HG03045 (cell line): Measurements from ENCODE around the gene CCL23.
"Not testable (repeated sequence)": the region's sequence is repeated elsewhere in the genome, so short reads cannot be mapped to it uniquely, and the experiment has no call there.

ENCODE experiments used
- ATAC-seq: cut with Tn5 transposase; IDR thresholded peaks from one replicate; pipeline ENCODE4 v1.9.1; 2021; ENCODE audit warnings: mild to moderate bottlenecking, moderate library complexity; ENCODE audit not compliant: unreplicated experiment

CCL23 gene

GRCh38 chr17:36004594-36005108 is 13.1 kb downstream of the CCL23 start:
- ATAC-seq: no peak

DNA sequence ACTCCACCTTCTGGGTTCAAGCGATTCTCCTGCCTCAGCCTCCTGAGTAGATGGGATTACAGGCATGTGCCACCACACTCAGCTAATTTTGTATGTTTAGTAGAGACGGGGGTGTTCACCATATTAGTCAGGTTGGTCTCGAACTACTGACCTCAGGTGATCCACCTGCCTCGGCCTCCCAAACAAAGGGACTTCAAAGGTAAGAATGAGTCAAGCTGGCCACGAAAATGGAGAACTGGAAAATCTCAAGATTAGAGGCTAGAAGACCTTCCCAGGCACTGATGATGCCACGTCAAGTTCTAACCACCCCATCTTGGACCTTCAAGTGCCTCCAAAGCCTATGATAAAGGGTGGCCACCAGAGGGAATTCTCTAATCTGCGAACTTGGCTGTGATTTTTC is 15.1 kb downstream of the CCL23 start:
- ATAC-seq: no peak

DNA sequence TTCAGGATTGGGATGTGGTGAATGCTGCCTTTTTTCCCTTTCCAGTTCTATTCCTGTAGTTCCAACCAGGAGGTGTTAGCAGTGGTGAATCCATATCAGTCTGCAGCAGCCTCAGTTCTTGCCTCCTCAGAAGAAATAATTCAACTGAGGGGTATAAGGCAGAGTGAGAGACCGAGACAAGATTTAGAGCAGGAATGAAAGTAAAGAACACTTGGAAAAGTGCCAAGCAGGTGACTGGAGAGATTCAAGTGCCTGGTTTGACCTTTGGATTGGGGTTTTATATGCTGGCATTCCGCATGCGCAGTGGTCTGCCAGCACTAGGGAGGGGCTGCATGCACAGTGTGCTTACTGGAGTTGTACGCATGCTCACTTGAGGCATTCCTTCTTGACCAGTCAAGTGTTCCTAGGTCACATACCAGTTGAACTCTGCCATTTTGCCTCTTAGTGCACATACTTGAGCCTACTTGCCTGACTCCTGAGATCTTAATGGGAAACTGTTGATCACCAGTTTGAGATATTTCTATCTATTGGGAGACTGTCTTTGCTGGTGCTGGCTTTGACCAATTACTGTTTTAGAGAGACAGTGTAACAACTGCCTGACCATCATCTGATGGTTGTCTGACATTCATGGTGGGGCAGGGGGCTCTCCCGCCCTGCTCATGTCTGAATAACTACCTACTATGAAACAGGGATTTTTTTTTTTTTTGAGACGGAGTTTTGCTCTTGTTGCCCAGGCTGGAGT is 15.7 kb downstream of the CCL23 start:
- ATAC-seq: no peak

GRCh38 chr17:36001110-36001771 is 16.5 kb downstream of the CCL23 start, which contains the start of gene CCL15:
TSS of gene CCL15 (minus strand) at chr17:36001553. CDS start at chr17:36001492, 61 bp downstream.
- no peak for ATAC-seq

DNA sequence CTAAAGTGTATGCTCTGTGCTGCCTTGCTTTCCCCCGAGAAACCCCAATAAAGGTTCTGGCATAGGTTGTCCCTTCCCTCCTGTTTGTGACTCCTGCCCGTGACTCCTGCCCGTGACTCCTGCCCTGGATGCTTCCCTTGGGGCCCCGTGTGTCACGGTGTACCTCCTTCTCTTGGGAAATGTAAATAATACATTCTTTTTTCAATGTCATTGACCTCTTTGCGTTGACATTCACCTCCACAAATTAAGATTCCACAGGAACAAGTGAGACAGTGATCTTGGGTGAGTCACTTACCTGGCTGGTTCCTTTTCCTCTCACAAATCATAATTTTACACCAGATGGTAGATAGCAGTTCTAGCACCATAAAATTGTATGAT is 17.1 kb downstream of the CCL23 start:
- no peak for ATAC-seq

GRCh38 chr17:35998756-35999155 is 19.0 kb downstream of the CCL23 start:
- no peak for ATAC-seq

DNA sequence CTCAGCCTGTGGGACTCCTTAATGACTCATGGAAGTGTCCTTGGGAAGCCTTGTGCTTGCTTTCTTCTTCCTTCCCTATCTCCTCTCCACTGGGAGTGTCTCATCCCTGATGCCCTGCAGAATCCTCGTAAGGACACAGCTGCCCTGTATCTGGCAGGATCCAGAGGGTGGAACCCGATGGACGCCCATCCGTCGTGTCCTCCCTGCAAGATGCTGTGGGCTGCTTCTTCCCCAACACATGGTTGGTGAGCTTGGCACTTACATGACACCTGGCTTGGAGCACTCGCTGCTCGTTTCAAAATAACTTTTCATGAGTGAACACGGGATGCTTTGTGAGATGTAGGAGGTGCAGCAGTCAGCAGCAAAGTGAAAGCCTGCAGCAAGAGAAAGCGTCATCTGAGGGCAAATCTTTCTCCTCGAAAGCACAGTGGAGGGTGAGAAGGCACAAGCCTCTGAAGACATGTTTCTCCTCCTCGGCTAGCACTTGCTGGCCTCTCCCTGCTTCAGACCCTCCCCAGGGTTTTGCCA is 19.7 kb downstream of the CCL23 start:
- no peak for ATAC-seq

- not testable (repeated sequence) for ATAC-seq
Observed at GRCh38 chr17:35995346-35995745, 22.4 kb downstream of the CCL23 start.

GRCh38 chr17:35991075-35991474 is 26.7 kb downstream of the CCL23 start:
- ATAC-seq: no peak

DNA sequence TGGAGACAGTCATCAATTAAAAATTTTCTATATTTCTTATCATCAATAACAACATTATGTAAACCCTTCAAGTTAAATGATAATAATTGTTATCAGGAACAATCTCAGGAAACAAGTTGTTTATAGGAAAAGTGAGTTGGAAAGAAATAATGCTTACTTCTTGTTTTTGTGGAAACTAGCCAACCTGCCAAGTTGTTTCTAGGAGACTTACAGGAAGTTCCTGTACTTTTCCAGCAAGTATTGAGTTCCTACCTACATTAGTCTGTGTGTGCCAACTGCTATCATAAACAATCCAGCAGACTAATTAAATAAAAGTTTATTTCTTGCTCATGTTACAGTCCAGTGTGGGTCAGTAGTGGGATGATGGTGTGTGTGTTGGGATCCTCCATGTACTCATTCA is 29.6 kb downstream of the CCL23 start:
- ATAC-seq: no peak

DNA sequence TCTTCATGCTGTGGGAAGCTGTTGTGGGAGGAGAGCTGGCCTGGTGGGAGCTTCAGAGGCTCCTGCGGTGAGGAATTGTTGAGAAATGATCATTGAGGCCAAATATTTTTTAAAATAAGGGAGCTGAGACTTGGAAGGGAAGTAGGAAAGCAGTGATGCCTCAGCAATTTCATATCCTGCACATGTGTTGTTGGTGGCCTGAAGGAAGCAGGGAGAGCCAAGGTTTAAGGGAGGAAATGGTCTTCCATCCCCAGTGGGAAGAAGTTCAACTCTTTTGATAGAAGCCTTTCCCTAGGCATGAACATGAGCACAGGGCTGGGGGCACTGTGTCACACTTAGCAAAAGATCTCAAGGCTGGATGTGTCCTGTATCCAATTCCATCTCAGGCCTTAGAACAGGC is 31.1 kb downstream of the CCL23 start, which contains the start of gene CCL14:
Gene CCL14, minus strand, starts transcription at position 87 of the 400 bp plus-strand sequence. Its CDS starts 80 bp downstream, at position 7.
- ATAC-seq: no peak

GRCh38 chr17:35984140-35984539 is 33.6 kb downstream of the CCL23 start:
- ATAC-seq: no peak

DNA sequence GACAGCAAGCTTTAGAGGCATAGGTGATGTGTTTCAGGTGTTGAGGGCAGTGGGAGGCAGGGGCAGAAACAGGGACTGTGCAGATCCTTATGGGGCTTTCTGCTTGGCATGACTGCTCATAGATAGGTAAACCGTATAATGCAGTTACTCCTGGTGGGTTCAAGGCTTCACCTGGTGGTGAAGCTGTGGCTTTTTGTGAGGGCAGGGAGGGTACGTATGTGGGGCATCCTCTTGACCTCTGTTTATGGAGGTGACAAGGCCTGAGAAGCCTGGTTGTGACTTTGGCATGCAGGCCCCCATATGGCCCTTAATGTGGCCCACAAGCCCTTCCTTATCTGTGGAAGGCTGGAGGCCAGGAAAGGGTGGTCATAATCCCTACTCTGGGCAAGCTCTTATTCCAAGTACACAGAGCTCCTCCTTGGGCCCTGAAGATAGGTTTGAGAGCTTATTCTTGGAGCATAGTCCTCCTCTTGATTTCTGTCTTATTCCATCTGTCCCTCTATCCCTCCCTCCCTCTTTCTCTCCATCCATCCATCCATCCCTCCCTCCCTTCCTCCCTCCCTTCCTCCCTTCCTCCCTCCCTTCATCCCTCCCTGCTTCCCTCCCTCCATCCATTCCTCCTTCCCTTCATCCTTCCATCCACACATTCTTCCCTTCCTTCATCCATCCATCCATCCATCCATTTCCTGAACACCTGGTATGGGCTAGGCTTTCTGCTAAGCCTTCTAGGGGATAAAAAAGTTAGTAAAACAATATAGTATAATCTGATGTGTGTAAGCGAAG is 35.2 kb downstream of the CCL23 start:
- ATAC-seq: no peak

GRCh38 chr17:35981908-35982330 is 35.9 kb downstream of the CCL23 start:
- ATAC-seq: no peak

GRCh38 chr17:35981246-35981645 is 36.5 kb downstream of the CCL23 start, which contains the start of gene CCL16:
TSS of gene CCL16 (minus strand) at chr17:35981497. CDS start at chr17:35981420, 77 bp downstream.
- ATAC-seq: no peak

- no peak for ATAC-seq
Observed at GRCh38 chr17:35978346-35978745, 39.4 kb downstream of the CCL23 start.

- no peak for ATAC-seq
Observed at GRCh38 chr17:35977509-35977908, 40.3 kb downstream of the CCL23 start.

DNA sequence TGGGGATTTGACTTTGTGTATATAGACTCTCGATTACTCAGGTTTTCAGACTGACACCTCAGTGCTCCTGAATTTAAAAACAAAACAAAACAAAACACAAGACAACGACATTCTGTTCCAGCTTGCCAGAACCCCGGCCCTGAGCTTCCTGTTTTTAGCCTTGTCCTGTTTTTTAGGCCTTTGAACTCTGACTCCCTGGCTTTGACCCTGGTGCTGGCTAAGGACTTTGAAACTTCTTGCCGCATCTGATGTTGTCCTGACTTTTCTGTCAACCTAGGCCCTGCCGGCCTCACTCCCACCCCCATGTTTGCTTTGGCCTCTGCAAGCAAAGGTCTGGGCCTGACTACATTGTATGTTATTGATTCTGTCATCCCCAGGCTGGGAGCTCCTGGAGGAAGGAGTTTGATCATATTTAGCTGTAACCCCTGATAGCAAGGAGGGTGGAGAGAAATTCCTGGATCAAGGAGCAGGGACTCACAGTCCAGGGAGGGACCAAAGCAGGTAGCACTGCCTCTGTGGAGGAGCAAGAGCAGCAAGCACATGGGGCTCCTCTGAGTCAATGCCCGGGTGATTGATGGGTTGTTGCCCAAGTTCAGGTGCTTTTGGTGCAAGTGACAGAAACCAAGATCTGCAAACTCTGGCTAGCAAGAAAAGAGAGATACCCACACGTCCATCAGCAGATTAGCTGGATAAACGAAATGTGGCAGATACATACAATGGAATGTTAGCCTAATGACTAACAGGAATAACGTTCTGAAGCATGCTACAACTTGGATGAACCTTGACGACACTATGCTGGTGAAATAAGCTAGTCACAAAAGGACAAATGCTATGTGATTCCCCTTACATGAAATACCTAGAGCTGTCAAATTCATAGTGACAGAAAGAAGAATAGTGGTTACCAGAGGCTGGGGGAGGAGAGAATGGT is 44.2 kb downstream of the CCL23 start:
- ATAC-seq: no peak

GRCh38 chr17:35972945-35973332 is 44.8 kb downstream of the CCL23 start:
- ATAC-seq: no peak

GRCh38 chr17:35972535-35972934 is 45.2 kb downstream of the CCL23 start:
- ATAC-seq: no peak
